Measurements from ENCODE around the gene SYNRG. TPM values are rescaled to one million over a fixed set of nuclear protein-coding genes. Genes with fewer than 3 reads are reported as not detected.
"Not testable (repeated sequence)": the region's sequence is repeated elsewhere in the genome, so short reads cannot be mapped to it uniquely, and the experiment has no call there.

SYNRG gene
- total RNA-seq, 3 donors from 2014 or later (not counting 1 experiment from before 2014, with no cell fraction given), result 82.1 to 137 (median 88.2) TPM

GRCh38 chr17:37516127-37516571 lies 93.1 kb downstream of the SYNRG start:
- Histone ChIP-seq H3K27ac (ENCODE audit: low read length) (no peak overlapping the region), H3K4me3 (ENCODE audit: low read length) (no peak overlapping the region), H3K4me1 (ENCODE audit: control insufficient read depth, insufficient read depth, low read length) (peaks cover 4% of the 10 kb centered on the region), H3K9me3 (ENCODE audit: control insufficient read depth, insufficient read depth, low read length) (no peaks in the 10 kb centered on the region), H3K27me3 (ENCODE audit: control insufficient read depth, insufficient read depth, low read length) (no peaks in the 10 kb centered on the region), H3K36me3 (ENCODE audit: control insufficient read depth, insufficient read depth, low read length) (peaks cover 67% of the 10 kb centered on the region)
- H3K27me3 Mint-ChIP-seq (ENCODE audit: low read depth in 2 of 2), result no peaks in the 10 kb centered on the region
- H3K9me3 Mint-ChIP-seq, result no peaks in the 10 kb centered on the region
- no peak overlapping the region for H3K4me3 Mint-ChIP-seq
- TF ChIP-seq CTCF (IDR thresholded peaks at IDR 0.05), result no peak
- no peak for ATAC-seq
- intact Hi-C loops (cut with micrococcal nuclease), result no loop called here
- peaks cover 23% of the 10 kb centered on the region in 2 donors for H3K4me1 Mint-ChIP-seq
- peaks cover 25% of the 10 kb centered on the region for H3K36me3 Mint-ChIP-seq
- no peak overlapping the region for H3K27ac Mint-ChIP-seq
- DNase-seq, result no peak
- WGBS (ENCODE audit: insufficient coverage), result 95% methylated on average over 6 of the region's 6 CpGs

- Mint-ChIP-seq H3K4me3 (no peak overlapping the region), H3K27me3 (ENCODE audit: low read depth in 2 of 2) (no peaks in the 10 kb centered on the region), H3K36me3 (peaks cover 15% of the 10 kb centered on the region), H3K27ac (no peak overlapping the region), H3K9me3 (no peaks in the 10 kb centered on the region), H3K4me1 (peaks cover 16 to 20% of the 10 kb centered on the region in 2 donors)
- Histone ChIP-seq H3K36me3 (ENCODE audit: control insufficient read depth, insufficient read depth, low read length) (peaks cover 45% of the 10 kb centered on the region), H3K4me3 (ENCODE audit: low read length) (no peak overlapping the region), H3K9me3 (ENCODE audit: control insufficient read depth, insufficient read depth, low read length) (no peaks in the 10 kb centered on the region), H3K27ac (ENCODE audit: low read length) (no peak overlapping the region), H3K27me3 (ENCODE audit: control insufficient read depth, insufficient read depth, low read length) (no peaks in the 10 kb centered on the region), H3K4me1 (ENCODE audit: control insufficient read depth, insufficient read depth, low read length) (peaks cover 4% of the 10 kb centered on the region)
- ATAC-seq (no peak), DNase-seq (no peak)
- WGBS (ENCODE audit: insufficient coverage), result 96% methylated on average over 10 of the region's 10 CpGs
- intact Hi-C loops (cut with micrococcal nuclease), result no loop called here
- TF ChIP-seq CTCF (IDR thresholded peaks at IDR 0.05), result no peak
These were observed 95.5 kb downstream of the SYNRG start for GRCh38 chr17:37513711-37514110.

GRCh38 chr17:37512442-37513068 lies 96.7 kb downstream of the SYNRG start:
- Histone ChIP-seq H3K4me3 (ENCODE audit: low read length) (no peak overlapping the region), H3K9me3 (ENCODE audit: control insufficient read depth, insufficient read depth, low read length) (no peaks in the 10 kb centered on the region), H3K4me1 (ENCODE audit: control insufficient read depth, insufficient read depth, low read length) (peaks cover 4% of the 10 kb centered on the region), H3K36me3 (ENCODE audit: control insufficient read depth, insufficient read depth, low read length) (peaks cover 34% of the 10 kb centered on the region), H3K27ac (ENCODE audit: low read length) (no peak overlapping the region), H3K27me3 (ENCODE audit: control insufficient read depth, insufficient read depth, low read length) (no peaks in the 10 kb centered on the region)
- TF ChIP-seq CTCF (IDR thresholded peaks at IDR 0.05), result no peak
- no peak overlapping the region for H3K4me3 Mint-ChIP-seq
- no peak for DNase-seq
- 93% methylated on average over 24 of the region's 24 CpGs for WGBS (ENCODE audit: insufficient coverage)
- peaks cover 3% of the 10 kb centered on the region for H3K36me3 Mint-ChIP-seq
- ATAC-seq, result no peak
- H3K4me1 Mint-ChIP-seq, result peaks cover 15 to 16% of the 10 kb centered on the region in 2 donors
- no peaks in the 10 kb centered on the region for H3K27me3 Mint-ChIP-seq (ENCODE audit: low read depth in 2 of 2)
- H3K27ac Mint-ChIP-seq, result peak overlapping the region; percentile 20 to 38
- intact Hi-C loops (cut with micrococcal nuclease), result no loop called here
- no peaks in the 10 kb centered on the region for H3K9me3 Mint-ChIP-seq

- H3K4me3 ChIP-seq (ENCODE audit: low read length); H3K27me3 Mint-ChIP-seq (ENCODE audit: low read depth in 2 of 2); H3K4me3 Mint-ChIP-seq; H3K27me3 ChIP-seq (ENCODE audit: control insufficient read depth, insufficient read depth, low read length); intact Hi-C loops (cut with micrococcal nuclease); H3K4me1 ChIP-seq (ENCODE audit: control insufficient read depth, insufficient read depth, low read length); H3K9me3 Mint-ChIP-seq; H3K27ac ChIP-seq (ENCODE audit: low read length); H3K36me3 Mint-ChIP-seq; ATAC-seq; H3K9me3 ChIP-seq (ENCODE audit: control insufficient read depth, insufficient read depth, low read length); DNase-seq: not testable (repeated sequence)
- no CpG with 5 or more reads among the region's 1 CpG for WGBS (ENCODE audit: insufficient coverage)
- Mint-ChIP-seq H3K27ac (peak overlapping the region in 1 of 2 donors; percentile 53), H3K4me1 (peaks cover 15 to 16% of the 10 kb centered on the region in 2 donors)
- peaks cover 26% of the 10 kb centered on the region for H3K36me3 ChIP-seq (ENCODE audit: control insufficient read depth, insufficient read depth, low read length)
These were observed 97.6 kb downstream of the SYNRG start for GRCh38 chr17:37511642-37512041.
